Esophagus muscularis mucosa (tissue), 3 donors: ENCODE data around the gene FFAR1.

Experiments used
- POLR2AphosphoS5 ChIP-seq, 2 donors: sonication (generic); formaldehyde crosslinking; IDR thresholded peaks; one replicate each; pipeline ENCODE4 v1.6.1; 2017; ENCODE audit warnings: antibody characterized with exemption in 2 of 2
- TF ChIP-seq, protein P1 (sequence below), 3 experiments: fragments of 200-600 bp in 2 of 3; fragments of 450-650 bp in 1 of 3; sonication (generic) in 2 of 3; IDR thresholded peaks; one replicate each; pipeline ENCODE4 v1.5.1; 2017 to 2019; ENCODE audit warnings: antibody characterized with exemption in 3 of 3, mild to moderate bottlenecking in 2 of 3, moderate library complexity in 1 of 3

DNA sequence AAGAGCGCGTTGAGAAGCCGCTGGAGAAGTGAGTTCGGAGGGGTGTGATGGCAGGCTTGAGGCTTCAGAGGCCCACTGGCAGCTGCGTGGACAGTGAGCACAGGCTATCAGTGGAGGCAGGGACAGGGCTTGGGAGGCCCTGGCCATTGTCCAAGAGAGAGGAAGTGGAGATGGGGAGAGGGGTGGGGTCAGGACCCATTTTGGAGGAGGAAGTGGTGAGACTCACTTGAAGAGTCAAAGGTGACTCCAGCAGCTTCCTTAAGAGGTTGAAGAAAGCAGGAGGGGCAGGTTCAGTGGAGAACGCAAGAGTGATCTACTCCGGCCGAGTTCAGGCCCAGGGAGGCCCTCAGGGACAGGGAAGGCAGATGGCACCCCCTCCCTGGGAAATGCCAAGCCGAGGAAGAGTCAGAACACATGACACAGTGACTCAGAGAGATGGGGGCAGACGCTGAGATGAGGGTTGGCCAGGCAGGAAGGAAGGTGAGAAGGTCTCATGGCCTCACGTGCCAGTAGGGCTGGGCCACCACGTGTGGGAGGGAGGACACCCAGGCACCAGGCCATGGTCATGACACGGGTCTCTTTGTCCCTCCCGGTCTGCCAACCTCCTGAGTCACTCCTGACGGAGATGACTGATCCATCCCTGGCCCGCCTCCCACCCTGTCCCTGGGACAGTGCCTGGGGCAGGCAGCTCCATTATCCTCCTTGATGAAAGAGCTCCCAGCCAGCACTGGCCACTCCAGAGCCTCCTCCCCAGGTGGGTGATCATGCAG is 28.8 kb upstream of the FFAR1 start:
- TF ChIP-seq, protein P1, sequence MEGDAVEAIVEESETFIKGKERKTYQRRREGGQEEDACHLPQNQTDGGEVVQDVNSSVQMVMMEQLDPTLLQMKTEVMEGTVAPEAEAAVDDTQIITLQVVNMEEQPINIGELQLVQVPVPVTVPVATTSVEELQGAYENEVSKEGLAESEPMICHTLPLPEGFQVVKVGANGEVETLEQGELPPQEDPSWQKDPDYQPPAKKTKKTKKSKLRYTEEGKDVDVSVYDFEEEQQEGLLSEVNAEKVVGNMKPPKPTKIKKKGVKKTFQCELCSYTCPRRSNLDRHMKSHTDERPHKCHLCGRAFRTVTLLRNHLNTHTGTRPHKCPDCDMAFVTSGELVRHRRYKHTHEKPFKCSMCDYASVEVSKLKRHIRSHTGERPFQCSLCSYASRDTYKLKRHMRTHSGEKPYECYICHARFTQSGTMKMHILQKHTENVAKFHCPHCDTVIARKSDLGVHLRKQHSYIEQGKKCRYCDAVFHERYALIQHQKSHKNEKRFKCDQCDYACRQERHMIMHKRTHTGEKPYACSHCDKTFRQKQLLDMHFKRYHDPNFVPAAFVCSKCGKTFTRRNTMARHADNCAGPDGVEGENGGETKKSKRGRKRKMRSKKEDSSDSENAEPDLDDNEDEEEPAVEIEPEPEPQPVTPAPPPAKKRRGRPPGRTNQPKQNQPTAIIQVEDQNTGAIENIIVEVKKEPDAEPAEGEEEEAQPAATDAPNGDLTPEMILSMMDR (IDR thresholded peaks at IDR 0.05), result no peak
- peak in 1 of 2 donors; percentile 54 for TF ChIP-seq POLR2AphosphoS5 (IDR thresholded peaks at IDR 0.05)
